Coronary artery (tissue), 2 donors: Measurements from ENCODE around the gene ANKRD28.
"Not testable (repeated sequence)": the region's sequence is repeated elsewhere in the genome, so short reads cannot be mapped to it uniquely, and the experiment has no call there.

Experiments used
- DNase-seq: peaks from one replicate; pipeline ENCODE4 v3.0.0-alpha.2; 2017; ENCODE audit warnings: low spot score
- H3K27ac ChIP-seq, 2 donors: fragments of 200-600 bp; sonication (generic); one replicate each; pipeline ENCODE4 v1.5.1; 2016 to 2019
- H3K4me3 ChIP-seq: fragments of 200-600 bp; sonication (generic); 2 replicates; pipeline ENCODE4 v1.5.1; 2016; ENCODE audit warnings: mild to moderate bottlenecking, moderate library complexity
- CTCF ChIP-seq: fragments of 200-600 bp; sonication (generic); IDR thresholded peaks from one replicate; pipeline ENCODE4 v1.5.1; 2019; ENCODE audit warnings: antibody characterized with exemption

The ANKRD28 gene

GRCh38 chr3:15815696-15816095, 17.9 kb upstream of the ANKRD28 start:
- Histone ChIP-seq H3K27ac (no peak overlapping the region), H3K4me3 (no peak overlapping the region)
- DNase-seq: no peak
- TF ChIP-seq CTCF: no peak

DNA sequence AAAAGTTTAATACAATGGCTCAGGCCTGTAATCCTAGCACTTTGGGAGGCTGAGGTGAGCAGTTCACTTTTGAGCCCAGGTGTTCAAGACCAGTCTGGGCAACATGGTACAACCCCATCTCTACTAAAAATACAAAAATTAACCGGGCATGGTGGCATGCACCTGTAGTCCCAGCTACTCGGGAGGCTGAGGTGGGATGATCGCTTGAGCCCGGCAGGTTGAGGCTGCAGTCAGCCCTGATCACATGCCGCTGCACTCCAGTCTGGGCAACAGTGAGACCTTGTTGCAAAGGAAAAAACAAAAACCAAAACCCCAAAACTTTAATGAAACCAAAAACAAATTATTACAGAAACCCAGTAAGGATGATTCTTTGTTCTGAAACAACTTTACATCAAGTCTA, 15.3 kb upstream of the ANKRD28 start:
- H3K27ac ChIP-seq, H3K4me3 ChIP-seq, DNase-seq: not testable (repeated sequence)

DNA sequence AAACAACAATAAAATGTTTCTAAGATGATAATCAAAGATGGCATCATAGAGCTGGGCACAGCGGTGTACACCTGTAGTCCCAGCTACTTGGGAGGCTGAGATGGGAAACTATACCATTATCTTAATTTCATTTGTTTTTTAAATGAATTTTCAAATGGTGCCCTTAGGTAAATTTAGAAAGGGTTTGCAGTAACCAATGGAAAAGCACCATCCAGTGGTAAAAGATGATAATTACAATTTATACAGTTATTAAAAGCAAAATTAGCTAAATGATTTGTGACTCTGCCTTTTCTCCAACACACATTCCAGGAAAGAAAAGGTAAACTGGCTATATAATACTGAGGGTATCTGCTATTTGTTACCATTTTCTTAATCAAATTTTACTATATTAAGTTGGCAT, 14.4 kb upstream of the ANKRD28 start:
- H3K4me3 ChIP-seq: no peak overlapping the region
- TF ChIP-seq CTCF: peak; percentile 28
- no peak for DNase-seq
- H3K27ac ChIP-seq: no peak overlapping the region

- Histone ChIP-seq H3K27ac (no peak overlapping the region), H3K4me3 (no peak overlapping the region)
- no peak for DNase-seq
- no peak for TF ChIP-seq CTCF
These were observed 12.9 kb upstream of the ANKRD28 start for GRCh38 chr3:15810702-15811101.

DNA sequence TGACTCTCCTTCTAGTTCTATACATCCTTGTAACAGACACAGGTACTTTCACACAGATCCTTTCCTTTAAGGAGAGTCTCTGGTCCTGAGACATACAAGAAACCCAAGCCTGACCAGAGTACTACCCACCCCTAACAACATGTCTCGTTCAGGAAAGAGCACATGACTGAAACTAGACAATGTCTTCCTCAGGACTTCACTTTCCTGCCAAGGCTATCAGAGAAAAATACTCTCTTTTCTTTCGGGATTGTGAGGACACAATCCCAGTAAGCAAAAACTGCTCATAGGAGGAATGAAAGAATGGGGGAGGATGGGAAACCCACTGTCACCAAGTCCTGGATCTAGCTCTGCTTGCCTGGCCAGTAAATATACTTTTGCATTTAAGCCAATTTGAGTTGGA, 11.5 kb upstream of the ANKRD28 start:
- no peak for DNase-seq
- H3K27ac ChIP-seq: no peak overlapping the region
- TF ChIP-seq CTCF: no peak

GRCh38 chr3:15808679-15809310, 11.0 kb upstream of the ANKRD28 start:
- DNase-seq: no peak
- H3K27ac ChIP-seq: no peak overlapping the region
- no peak for TF ChIP-seq CTCF
- no peak overlapping the region for H3K4me3 ChIP-seq

More for the DNA sequence above, 11.5 kb upstream of the ANKRD28 start:
- no peak overlapping the region for H3K4me3 ChIP-seq

DNA sequence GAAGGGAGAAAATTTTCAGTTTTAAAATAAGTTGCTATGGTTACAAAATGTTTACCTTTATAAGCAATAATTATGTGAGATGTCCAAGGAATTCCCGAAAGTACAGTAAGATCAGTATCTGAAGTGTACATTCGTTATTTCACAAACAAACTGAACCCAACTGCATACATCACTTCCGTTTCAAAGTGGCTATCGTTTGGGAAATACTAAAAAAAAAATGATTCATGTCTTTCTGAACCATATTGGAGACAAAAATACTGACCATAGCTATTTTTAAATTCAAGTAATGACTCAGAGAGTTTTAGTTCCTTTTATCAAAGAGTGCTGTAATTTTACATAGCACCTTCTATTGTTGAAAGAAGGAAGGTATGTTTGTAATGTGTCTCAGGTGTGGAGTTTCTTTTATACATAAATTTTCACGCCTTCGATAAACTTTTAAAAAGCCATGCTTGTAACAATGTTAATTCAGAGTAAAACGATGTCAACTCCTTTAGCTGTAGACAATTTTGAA, 8.0 kb upstream of the ANKRD28 start:
- no peak for TF ChIP-seq CTCF
- peak overlapping the region; percentile 39 for H3K4me3 ChIP-seq
- H3K27ac ChIP-seq: peak overlapping the region in 1 of 2 donors; percentile 47
- DNase-seq: no peak
